ENCODE results near the gene INSRR.

Gene INSRR

DNA sequence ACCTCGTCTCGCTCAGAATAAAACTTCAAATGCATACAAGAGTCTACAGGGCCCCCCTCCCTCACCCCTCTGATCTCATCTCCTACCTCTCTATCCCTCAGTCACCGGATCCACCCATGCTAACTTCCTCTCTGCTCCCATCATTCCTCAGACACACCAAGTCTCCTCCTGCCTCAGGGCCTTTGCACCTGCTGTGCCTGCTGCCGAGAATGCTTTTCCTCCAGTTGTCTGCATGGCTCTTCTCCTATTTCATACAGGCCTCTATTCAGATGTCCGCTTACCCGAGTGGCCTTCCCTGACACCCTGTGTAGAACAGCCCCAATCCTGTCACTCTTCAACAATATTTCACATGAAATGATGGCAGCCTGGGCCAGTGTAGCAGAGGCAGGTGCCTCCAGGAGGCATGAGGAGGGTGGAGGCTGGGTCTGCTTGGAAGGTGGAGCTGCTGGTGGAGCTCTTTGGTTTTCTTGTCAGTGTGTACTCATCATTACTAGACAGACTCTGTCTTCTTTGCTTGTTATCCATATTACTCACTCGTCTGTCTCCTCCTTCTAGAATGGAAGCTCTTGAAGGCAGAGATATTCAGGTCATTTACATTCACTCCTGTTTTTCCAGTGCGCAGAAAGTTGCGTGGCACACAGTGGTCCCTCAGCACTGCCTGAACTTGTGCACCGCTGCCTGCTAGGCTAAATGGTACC, 46.5 kb downstream of the INSRR start:
- TF ChIP-seq POLR2A (IDR thresholded peaks at IDR 0.05; ENCODE audit: low read depth, low read length), result no peak
- no peak for FAIRE-seq
- DNase-seq (ENCODE audit: insufficient read length, low spot score), result no peak

DNA sequence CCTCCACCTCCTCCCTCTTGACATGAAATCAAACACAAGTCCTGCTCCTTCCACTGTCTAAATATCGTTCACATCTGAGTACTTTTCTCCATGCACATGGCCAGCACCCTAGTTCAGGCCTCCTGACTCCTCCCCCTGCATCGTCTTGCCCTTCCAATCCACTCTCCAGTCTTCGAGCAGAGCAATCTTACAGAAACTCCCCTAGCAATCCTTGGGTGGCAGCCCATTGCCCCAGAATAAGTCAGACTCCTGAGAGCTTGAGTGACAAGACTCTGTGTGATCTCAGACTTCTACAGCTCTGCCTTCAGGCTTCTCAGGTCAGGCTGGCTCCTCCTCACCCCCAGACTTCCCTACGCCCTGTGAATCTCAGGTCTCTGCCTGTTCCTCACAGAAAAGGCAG, 47.7 kb downstream of the INSRR start:
- FAIRE-seq (no peak), DNase-seq (ENCODE audit: insufficient read length, low spot score) (no peak)
- no peak for TF ChIP-seq POLR2A (IDR thresholded peaks at IDR 0.05; ENCODE audit: low read depth, low read length)

DNA sequence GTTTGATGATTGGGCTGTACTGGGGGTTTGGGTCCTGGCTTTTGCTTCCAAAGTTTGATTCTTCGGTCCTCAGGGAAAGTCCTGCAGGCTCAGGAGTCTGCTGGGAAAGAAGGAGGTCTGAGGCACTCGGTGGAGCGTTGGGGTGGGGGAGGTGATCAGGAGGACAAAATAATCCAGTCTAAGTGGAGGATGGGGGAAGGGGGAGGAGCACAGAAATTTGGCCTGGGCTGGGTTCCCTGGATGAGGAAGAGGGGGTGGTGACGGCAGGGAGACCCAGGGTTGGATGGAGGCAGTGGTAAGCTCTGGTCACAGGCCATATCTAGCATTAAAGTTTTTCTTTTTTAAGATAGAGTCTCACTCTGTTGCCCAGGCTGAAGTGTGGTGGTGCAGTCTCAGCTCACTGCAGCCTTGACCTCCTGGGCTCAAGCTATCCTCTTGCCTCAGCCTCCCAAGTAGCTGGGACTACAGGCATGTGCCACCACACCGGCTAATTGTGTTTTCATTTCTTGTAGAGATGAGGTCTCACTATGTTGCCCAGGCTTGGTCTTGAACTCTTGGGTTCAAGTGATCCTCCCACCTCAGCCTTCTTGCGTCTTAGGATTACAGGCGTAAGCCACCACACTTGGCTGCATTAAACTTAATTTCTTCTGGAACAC, 49.1 kb downstream of the INSRR start:
- no peak for TF ChIP-seq POLR2A (IDR thresholded peaks at IDR 0.05; ENCODE audit: low read depth, low read length)
- no peak for FAIRE-seq
- no peak for DNase-seq (ENCODE audit: insufficient read length, low spot score)

DNA sequence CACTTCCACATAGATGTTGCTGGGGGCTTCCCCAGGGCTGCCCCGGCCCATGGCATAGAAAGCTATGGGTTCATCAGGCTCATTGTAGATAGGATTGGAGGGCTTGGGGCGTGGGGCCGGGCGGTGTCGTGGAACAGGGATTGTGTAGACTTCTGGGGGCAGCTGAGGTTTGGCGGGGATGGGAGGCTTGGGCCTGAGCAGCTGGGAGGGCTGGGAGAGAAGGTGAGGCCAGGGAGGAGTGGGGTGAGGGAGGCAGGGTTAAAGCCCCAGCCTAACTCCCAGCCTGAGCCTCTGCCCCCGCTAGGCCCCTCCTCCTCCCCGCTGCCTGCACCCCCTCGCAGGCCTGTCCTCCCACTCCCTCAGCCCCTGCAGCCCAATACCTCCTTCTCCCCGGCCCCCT, 49.6 kb downstream of the INSRR start:
- FAIRE-seq, result no peak
- DNase-seq (ENCODE audit: insufficient read length, low spot score), result no peak
- TF ChIP-seq POLR2A (IDR thresholded peaks at IDR 0.05; ENCODE audit: low read depth, low read length), result no peak

DNA sequence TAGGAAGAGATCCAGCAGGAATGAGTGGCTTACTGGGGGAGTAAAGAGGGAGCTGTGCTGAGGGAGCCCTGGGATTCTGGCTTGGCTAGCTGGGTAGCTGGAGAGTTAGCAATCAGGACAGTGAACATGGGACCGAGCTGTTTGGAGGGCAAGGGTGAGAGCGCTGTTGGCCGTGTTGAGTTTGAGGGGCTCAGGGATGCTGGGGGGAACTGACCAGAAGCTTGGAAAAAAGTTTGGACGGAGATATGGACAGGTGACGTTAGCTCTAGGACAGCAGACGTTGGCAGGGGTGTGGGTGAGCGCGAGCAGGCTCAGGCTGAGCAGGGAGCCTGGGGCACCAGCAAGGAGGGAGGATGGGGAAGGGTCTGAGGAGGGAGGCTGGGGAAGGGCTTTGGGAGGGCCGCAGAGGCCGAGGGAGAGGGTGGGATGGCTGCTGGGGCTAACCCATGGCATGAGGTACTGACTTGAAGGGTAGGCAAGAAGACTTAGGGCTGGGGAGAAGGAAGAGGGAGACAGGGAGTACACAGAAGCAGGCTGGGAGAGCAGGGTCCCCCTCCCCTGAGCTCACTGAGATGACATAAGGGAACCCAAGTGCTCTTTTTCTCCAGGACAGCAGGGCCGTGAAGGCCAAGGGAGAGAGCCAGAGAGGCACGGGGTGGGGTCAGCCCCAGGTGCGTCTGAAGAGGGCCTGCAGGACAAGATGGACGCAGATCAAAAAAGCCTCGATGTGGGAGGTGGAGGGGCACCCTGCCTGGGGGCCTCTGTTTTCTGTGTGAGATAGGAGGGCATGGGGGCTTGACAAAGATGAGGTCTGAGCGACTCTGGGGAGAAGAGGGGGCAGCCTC, 50.5 kb downstream of the INSRR start:
- FAIRE-seq, result no peak
- DNase-seq (ENCODE audit: insufficient read length, low spot score), result no peak
- TF ChIP-seq POLR2A (IDR thresholded peaks at IDR 0.05; ENCODE audit: low read depth, low read length), result no peak

DNA sequence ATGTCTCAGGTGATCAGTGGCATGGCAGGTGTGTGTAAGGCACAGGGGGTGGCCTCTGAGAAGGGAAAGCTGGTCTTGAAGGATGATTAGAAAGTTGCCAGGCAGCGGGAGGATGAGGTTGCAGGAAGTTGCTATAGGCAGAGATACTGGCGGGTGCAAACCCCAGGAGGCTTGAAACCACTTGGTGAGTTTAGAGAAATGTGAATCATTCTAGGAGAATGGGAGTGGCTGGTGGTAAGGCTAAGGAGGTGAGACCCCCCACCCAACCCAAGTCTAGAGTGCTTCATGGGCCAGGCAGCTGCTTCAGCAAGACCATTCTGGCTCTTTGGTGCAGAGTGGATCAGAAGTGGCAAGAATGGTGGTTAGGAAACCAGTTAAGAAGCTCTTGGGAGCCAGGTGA, 51.3 kb downstream of the INSRR start:
- TF ChIP-seq POLR2A (IDR thresholded peaks at IDR 0.05; ENCODE audit: low read depth, low read length), result no peak
- FAIRE-seq (no peak), DNase-seq (ENCODE audit: insufficient read length, low spot score) (no peak)

DNA sequence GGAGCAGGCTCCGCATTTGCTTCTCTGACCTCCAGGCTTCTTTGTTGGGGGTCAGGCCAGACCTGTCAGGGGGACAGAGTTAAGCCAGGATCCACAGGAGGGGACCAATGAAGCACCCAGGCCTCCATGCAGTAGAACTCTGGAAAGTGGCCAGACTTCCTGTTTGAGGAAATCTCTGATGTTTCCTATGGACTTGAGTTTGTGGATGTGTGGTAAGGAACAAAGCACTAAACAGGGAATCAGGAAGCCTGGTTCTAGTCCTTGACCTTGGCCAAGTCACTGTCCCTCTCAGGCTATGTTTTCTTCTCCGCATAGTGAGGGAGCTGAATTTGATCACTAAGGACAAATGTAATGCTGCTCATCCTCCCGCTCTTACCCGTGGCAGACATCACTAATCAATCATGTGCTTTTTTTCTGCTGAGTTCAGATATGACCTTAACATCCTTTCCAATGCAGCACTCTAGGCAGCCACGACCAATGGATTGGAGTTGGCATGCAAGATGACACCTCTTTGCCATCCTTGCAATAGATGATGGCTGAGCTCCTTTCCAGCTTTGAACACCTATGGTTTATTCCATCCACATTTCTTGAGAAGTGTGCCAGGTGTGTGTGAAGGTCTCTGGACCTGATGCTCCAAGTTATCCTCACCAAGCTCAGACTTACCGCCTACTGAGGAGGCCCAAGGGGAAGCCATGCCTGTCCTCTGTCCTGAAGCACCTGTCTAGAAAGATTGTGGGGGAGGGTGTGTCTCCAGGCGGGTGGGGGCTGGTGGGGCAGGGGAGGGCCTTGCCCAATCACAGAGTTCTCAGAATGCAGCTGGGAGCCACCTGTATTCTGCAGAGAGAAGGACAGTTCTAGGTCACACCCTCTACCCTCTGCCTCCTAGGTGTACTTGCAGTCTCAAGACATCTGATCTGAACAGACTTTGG, 52.1 kb downstream of the INSRR start:
- no peak for TF ChIP-seq POLR2A (IDR thresholded peaks at IDR 0.05; ENCODE audit: low read depth, low read length)
- FAIRE-seq (no peak), DNase-seq (ENCODE audit: insufficient read length, low spot score) (no peak)

DNA sequence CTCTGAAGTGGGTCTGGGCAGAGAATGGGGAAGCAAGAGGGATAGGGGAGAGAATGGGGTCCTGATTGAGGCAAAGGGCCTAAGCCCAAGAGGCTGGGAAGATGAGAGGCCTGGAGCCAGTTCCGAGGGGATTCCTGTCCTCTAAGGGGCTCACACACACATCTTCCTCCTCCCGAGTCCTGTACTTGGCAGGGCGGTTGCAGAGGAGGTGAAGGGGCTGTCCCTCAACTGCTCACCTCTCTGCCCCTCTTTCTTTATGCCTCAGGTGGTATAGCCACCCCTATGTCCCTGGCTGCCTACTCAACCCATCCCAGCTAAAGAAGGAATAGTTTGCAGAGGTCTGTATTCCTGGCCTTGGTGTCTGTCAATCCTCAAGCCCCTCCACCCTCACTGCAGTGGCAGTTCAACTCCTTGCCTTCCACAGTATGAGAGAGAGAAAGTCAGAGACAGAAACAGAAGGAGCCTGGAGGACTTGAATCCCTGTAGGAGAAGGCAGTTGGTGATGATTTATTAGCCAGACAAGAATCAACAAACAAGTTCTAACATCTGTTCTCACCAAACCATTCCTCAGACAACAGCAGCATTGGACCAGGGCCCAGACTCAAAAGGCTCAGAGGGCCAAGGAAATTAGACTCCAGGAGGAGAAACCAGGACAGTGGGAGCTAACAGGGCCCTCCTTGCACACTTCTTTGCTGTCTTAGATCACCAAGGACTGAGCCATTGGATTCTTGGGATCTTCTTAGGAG, 53.0 kb downstream of the INSRR start:
- DNase-seq (ENCODE audit: insufficient read length, low spot score) (no peak), FAIRE-seq (no peak)
- TF ChIP-seq POLR2A (IDR thresholded peaks at IDR 0.05; ENCODE audit: low read depth, low read length), result no peak

DNA sequence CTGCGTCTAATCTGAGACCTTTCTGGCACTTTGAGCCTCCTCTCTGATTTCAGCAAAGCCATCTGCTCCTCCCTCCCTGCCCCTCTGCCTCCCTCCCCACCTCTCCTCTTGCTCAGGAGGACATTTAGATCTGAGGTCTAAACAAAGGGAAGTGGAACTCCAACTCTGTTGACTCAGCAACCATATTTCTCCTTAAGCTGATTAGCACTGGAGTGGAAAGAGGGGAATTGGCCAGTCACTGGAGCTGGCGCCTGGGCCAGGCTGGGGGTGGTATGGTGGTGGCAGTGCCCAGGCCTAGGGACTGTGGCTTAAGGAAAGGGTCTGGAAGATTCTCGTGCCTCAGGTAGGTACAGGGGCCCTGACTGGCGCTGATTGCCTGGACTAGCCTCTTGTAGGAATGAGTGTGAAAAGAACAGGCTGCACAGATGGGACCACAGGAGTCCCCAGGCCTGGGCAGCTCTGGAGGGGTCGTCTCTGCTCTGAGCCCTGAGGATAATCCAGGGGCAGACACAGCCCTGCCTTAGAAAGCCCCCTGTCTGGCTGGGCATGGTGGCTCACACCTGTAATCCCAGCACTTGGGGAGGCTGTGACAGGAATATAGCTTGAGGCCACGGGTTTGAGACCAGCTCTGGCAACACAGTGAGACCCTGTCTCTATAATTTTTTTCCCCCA, 54.2 kb downstream of the INSRR start:
- DNase-seq (ENCODE audit: insufficient read length, low spot score) (no peak), FAIRE-seq (no peak)
- TF ChIP-seq POLR2A (IDR thresholded peaks at IDR 0.05; ENCODE audit: low read depth, low read length), result no peak

DNA sequence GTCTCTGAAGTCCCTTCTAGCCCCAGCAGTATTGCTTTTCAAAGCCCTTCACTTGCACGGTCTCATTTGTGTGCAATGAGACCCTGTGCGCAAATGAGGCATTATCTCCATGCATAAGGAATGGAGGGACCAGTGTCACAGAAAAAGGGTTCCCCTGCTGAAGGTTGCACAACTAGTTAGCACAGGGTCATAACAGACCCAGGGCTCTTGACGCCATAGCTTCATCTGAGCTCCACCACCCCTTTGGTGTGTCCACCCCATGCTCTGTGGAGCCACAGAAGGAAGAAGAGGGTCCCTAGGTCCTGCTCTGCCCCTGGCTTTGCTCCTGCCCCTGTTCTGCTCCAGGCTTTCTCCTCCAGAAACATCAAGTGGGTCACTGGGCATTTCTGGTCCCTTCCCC, 54.9 kb downstream of the INSRR start:
- FAIRE-seq (no peak), DNase-seq (ENCODE audit: insufficient read length, low spot score) (no peak)

DNA sequence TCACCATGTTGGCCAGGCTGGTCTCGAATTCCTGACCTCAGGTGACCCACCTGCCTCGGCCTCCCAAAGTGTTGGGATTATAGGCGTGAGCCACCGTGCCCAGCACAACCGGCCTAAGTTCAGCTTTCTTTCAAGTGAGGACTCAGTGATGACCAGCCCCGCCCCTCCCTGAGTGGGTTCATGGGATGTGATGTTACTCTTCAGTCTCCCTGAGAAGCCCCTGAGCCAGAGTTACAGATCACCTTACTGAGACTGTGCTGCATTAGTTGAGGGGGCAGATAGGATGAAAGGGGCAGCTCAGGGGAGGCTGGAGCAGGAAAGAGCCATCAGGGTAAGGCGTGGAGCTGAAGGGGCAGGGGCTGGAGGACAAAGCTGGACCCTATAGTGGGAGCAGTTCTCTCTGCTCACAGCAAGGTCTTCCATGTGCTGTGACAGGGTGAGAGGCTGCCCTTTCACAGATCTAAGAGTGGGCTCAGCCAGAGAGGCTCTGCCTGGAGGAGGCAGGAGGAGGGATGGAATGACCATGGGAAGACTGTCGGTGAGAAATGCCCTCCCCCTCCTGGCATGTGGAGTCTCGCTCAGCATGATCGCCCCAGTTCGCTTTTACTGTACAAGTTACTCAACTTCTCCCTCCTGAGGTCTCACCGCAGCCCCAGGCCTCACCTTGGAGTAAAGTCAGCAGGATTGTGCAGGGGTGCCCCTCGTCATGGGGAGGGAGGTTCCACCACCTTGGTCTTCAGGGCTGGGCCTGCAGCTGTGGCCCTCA, 55.6 kb downstream of the INSRR start:
- FAIRE-seq, result no peak
- no peak for DNase-seq (ENCODE audit: insufficient read length, low spot score)
- TF ChIP-seq POLR2A (IDR thresholded peaks at IDR 0.05; ENCODE audit: low read depth, low read length), result no peak

More for the DNA sequence above, 54.9 kb downstream of the INSRR start:
- no peak for TF ChIP-seq POLR2A (IDR thresholded peaks at IDR 0.05; ENCODE audit: low read depth, low read length)
